Tibial artery (tissue), 4 donors: ENCODE results near the gene LRP1B.

Experiments used
- DNase-seq, 2 donors: peaks; one replicate each; pipeline ENCODE4 v3.0.0-alpha.2; 2019
- H3K27ac ChIP-seq, 2 donors: fragments of 200-600 bp; sonication (generic) in 1 of 2; 1 replicate in 1 of 2; 2 replicates in 1 of 2; pipeline ENCODE4 v1.5.1; 2018 to 2019; ENCODE audit warnings: mild to moderate bottlenecking in 1 of 2
- H3K27me3 ChIP-seq, 2 donors: fragments of 200-600 bp; sonication (generic) in 1 of 2; one replicate each; pipeline versions ENCODE4 v1.5.1 to v1.6.0; 2016 to 2019
- H3K36me3 ChIP-seq, 3 donors: fragments of 200-600 bp; sonication (generic) in 2 of 3; one replicate each; pipeline ENCODE4 v1.5.1; 2016 to 2019; ENCODE audit warnings: mild to moderate bottlenecking in 2 of 3
- H3K4me1 ChIP-seq, 4 donors: fragments of 200-600 bp; sonication (generic) in 2 of 4; 1 replicate in 3 of 4; 2 replicates in 1 of 4; pipeline ENCODE4 v1.5.1; 2016 to 2019
- H3K4me3 ChIP-seq, 2 donors: fragments of 200-600 bp; sonication (generic) in 1 of 2; 1 replicate in 1 of 2; 2 replicates in 1 of 2; pipeline ENCODE4 v1.5.1; 2018 to 2019; ENCODE audit warnings: mild to moderate bottlenecking in 2 of 2
- H3K9me3 ChIP-seq, 3 donors: fragments of 200-600 bp; sonication (generic) in 1 of 3; one replicate each; pipeline ENCODE4 v1.5.1; 2016 to 2019
- CTCF ChIP-seq, 2 experiments: fragments of 200-600 bp in 1 of 2; fragments of 450-650 bp in 1 of 2; IDR thresholded peaks; one replicate each; pipeline ENCODE4 v1.5.1; 2017 to 2019; ENCODE audit warnings: antibody characterized with exemption in 2 of 2, mild to moderate bottlenecking in 1 of 2, moderate library complexity in 1 of 2
- intact Hi-C: fragments of 100-400 bp; cut with DNase I; formaldehyde crosslinking; loops from one replicate; pipeline ENCODE4 v1.15.0; 2023; ENCODE audit warnings: low total_unique reads

The LRP1B gene

GRCh38 chr2:141207036-141207385, 923.8 kb downstream of the LRP1B start:
- no peaks in the 10 kb centered on the region for H3K4me1 ChIP-seq
- H3K27ac ChIP-seq = no peak overlapping the region
- DNase-seq = no peak
- no peaks in the 10 kb centered on the region for H3K9me3 ChIP-seq
- TF ChIP-seq CTCF (IDR thresholded peaks at IDR 0.05) = no peak
- H3K4me3 ChIP-seq = no peak overlapping the region
- H3K36me3 ChIP-seq = no peaks in the 10 kb centered on the region
- intact Hi-C loops = no loop called here
- H3K27me3 ChIP-seq = no peaks in the 10 kb centered on the region

GRCh38 chr2:141201016-141201565, 929.7 kb downstream of the LRP1B start:
- no peaks in the 10 kb centered on the region for H3K4me1 ChIP-seq
- no peak for DNase-seq
- TF ChIP-seq CTCF (IDR thresholded peaks at IDR 0.05) = no peak
- intact Hi-C loops = no loop called here
- no peaks in the 10 kb centered on the region for H3K27me3 ChIP-seq
- H3K4me3 ChIP-seq = no peak overlapping the region
- no peaks in the 10 kb centered on the region for H3K36me3 ChIP-seq
- H3K9me3 ChIP-seq = no peaks in the 10 kb centered on the region
- no peak overlapping the region for H3K27ac ChIP-seq

DNA sequence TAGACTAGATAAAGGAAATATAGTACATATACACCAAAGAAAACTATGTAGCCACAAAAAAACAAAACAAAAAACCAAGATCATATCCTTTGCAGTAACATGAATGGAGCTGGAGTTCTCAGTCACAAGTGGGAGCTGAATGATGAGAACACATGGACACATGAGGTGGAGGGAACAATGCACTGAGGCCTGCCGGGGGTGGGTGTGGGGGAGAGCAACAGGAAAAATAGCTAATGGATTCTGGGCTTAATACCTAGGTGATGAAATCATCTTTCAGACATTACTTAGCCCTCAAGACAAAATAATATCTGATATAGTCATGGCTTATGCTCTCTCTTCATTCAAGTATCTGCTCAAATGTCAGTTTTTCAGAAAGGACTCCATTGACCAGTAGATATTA, 930.6 kb downstream of the LRP1B start:
- H3K27me3 ChIP-seq = no peaks in the 10 kb centered on the region
- no peak overlapping the region for H3K4me3 ChIP-seq
- TF ChIP-seq CTCF (IDR thresholded peaks at IDR 0.05) = no peak
- no peaks in the 10 kb centered on the region for H3K36me3 ChIP-seq
- intact Hi-C loops = no loop called here
- DNase-seq = no peak
- H3K9me3 ChIP-seq = no peaks in the 10 kb centered on the region
- no peaks in the 10 kb centered on the region for H3K4me1 ChIP-seq
- H3K27ac ChIP-seq = no peak overlapping the region

DNA sequence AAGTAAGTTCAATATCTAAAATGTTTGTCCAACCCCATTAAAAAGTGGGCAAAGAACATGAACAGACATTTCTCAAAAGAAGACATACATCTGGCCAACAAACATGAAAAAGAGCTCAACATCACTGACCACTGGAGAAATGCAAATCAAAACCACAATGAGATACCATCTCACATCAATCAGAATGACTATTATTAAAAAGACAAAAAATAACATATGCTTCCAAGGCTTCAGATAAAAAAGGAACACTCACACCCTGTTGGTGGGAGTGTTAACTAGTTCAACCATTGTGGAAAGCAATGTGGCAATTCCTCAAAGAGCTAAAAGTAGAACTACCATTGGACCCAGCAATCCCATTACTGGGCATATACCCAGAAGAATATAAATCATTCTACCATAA, 931.1 kb downstream of the LRP1B start:
- Histone ChIP-seq H3K27ac (no peak overlapping the region), H3K27me3 (no peaks in the 10 kb centered on the region), H3K4me3 (no peak overlapping the region), H3K36me3 (no peaks in the 10 kb centered on the region), H3K4me1 (no peaks in the 10 kb centered on the region), H3K9me3 (no peaks in the 10 kb centered on the region)
- intact Hi-C loops = no loop called here
- no peak for DNase-seq
- TF ChIP-seq CTCF (IDR thresholded peaks at IDR 0.05) = no peak

- DNase-seq = no peak
- intact Hi-C loops = no loop called here
- H3K9me3 ChIP-seq = no peaks in the 10 kb centered on the region
- no peaks in the 10 kb centered on the region for H3K27me3 ChIP-seq
- H3K4me1 ChIP-seq = no peaks in the 10 kb centered on the region
- H3K36me3 ChIP-seq = no peaks in the 10 kb centered on the region
- no peak overlapping the region for H3K27ac ChIP-seq
- no peak overlapping the region for H3K4me3 ChIP-seq
- TF ChIP-seq CTCF (IDR thresholded peaks at IDR 0.05) = no peak
These were observed 935.7 kb downstream of the LRP1B start for GRCh38 chr2:141195087-141195486.

DNA sequence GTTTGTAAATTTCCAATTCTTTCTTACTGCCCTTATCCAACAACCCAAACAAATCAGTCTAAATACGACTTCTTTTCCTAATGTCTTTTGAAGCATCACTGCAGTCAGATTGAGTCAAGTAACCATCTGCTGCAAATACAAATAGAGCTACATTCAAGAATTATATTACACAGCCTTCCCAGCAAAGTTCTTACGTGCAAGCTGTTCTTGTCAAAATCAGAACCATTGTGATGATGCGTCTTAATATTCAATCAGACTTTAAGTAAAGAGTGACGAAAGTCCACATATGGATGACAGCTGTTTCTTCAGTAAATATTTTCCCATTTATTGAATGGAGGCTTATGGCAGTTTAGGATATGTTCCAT, 943.8 kb downstream of the LRP1B start:
- Histone ChIP-seq H3K36me3 (no peaks in the 10 kb centered on the region), H3K27me3 (no peaks in the 10 kb centered on the region), H3K4me1 (no peaks in the 10 kb centered on the region), H3K27ac (no peak overlapping the region), H3K9me3 (no peaks in the 10 kb centered on the region), H3K4me3 (no peak overlapping the region)
- no peak for TF ChIP-seq CTCF (IDR thresholded peaks at IDR 0.05)
- intact Hi-C loops = loop anchor here (5.0 kb wide), 1 partner anchor 1290 kb away; no protein-coding TSS in a partner anchor
- DNase-seq = no peak
